Stimulated activated effector memory CD8-positive, alpha-beta T cell treated with anti-CD3 and anti-CD28 coated beads, Interleukin-12 subunit alpha, Interleukin-12 subunit beta, amount 100 ng/mL, for 72 hours (primary cell): ENCODE data around the gene LEMD2.

Experiments used
- ATAC-seq: fragments of 150-1000 bp; cut with Tn5 transposase; 2 replicates; pipeline ENCODE4 v1.10.0; 2021
- DNase-seq, 2 donors: peaks; one replicate each; pipeline ENCODE4 v3.0.0; 2021 to 2022; ENCODE audit warnings: low spot score in 2 of 2
- H3K27ac Mint-ChIP-seq: one replicate; pipeline ENCODE4 v1.8.0; 2022; ENCODE audit warnings: mild to moderate bottlenecking, mixed read lengths
- H3K36me3 Mint-ChIP-seq: one replicate; pipeline ENCODE4 v1.8.0; 2022; ENCODE audit warnings: mild to moderate bottlenecking, mixed read lengths
- H3K4me1 Mint-ChIP-seq: one replicate; pipeline ENCODE4 v1.8.0; 2022; ENCODE audit warnings: mixed read lengths
- H3K4me3 Mint-ChIP-seq: one replicate; pipeline ENCODE4 v1.8.0; 2022; ENCODE audit warnings: mild to moderate bottlenecking, mixed read lengths
- H3K9me3 Mint-ChIP-seq: one replicate; pipeline ENCODE4 v1.8.0; 2022; ENCODE audit warnings: mixed read lengths

The LEMD2 gene

GRCh38 chr6:33735216-33735615 lies 53.7 kb downstream of the LEMD2 start:
- Mint-ChIP-seq H3K4me1 (no peaks in the 10 kb centered on the region), H3K36me3 (no peaks in the 10 kb centered on the region), H3K4me3 (no peak overlapping the region)

GRCh38 chr6:33733709-33734007 lies 55.3 kb downstream of the LEMD2 start:
- H3K36me3 Mint-ChIP-seq: no peaks in the 10 kb centered on the region

More at GRCh38 chr6:33735216-33735615, 53.7 kb downstream of the LEMD2 start:
- DNase-seq (no peak), ATAC-seq (no peak)
- H3K27ac Mint-ChIP-seq: no peak overlapping the region
- no peaks in the 10 kb centered on the region for H3K9me3 Mint-ChIP-seq

GRCh38 chr6:33732817-33733708 lies 55.9 kb downstream of the LEMD2 start:
- ATAC-seq (no peak), DNase-seq (no peak)
- Mint-ChIP-seq H3K4me1 (no peaks in the 10 kb centered on the region), H3K36me3 (no peaks in the 10 kb centered on the region), H3K9me3 (no peaks in the 10 kb centered on the region), H3K4me3 (no peak overlapping the region), H3K27ac (peak overlapping the region; percentile 33)

More at GRCh38 chr6:33733709-33734007, 55.3 kb downstream of the LEMD2 start:
- H3K27ac Mint-ChIP-seq: no peak overlapping the region
- no peaks in the 10 kb centered on the region for H3K4me1 Mint-ChIP-seq
- ATAC-seq: no peak
- H3K4me3 Mint-ChIP-seq: no peak overlapping the region
- no peak for DNase-seq
- H3K9me3 Mint-ChIP-seq: no peaks in the 10 kb centered on the region

GRCh38 chr6:33732385-33732784 lies 56.5 kb downstream of the LEMD2 start:
- Mint-ChIP-seq H3K4me3 (no peak overlapping the region), H3K36me3 (no peaks in the 10 kb centered on the region), H3K27ac (no peak overlapping the region), H3K9me3 (no peaks in the 10 kb centered on the region), H3K4me1 (no peaks in the 10 kb centered on the region)
- DNase-seq: no peak
- no peak for ATAC-seq

GRCh38 chr6:33731751-33732282 lies 57.1 kb downstream of the LEMD2 start:
- Mint-ChIP-seq H3K27ac (peak overlapping the region; percentile 26), H3K36me3 (no peaks in the 10 kb centered on the region), H3K4me1 (no peaks in the 10 kb centered on the region), H3K9me3 (no peaks in the 10 kb centered on the region), H3K4me3 (no peak overlapping the region)
- ATAC-seq: no peak
- DNase-seq: no peak

GRCh38 chr6:33731035-33731434 lies 57.9 kb downstream of the LEMD2 start:
- Mint-ChIP-seq H3K4me1 (no peaks in the 10 kb centered on the region), H3K27ac (peak overlapping the region; percentile 26), H3K36me3 (no peaks in the 10 kb centered on the region), H3K4me3 (no peak overlapping the region), H3K9me3 (no peaks in the 10 kb centered on the region)
- ATAC-seq: no peak
- no peak for DNase-seq

- no peaks in the 10 kb centered on the region for H3K36me3 Mint-ChIP-seq
- no peak for ATAC-seq
- no peak overlapping the region for H3K4me3 Mint-ChIP-seq
- no peaks in the 10 kb centered on the region for H3K9me3 Mint-ChIP-seq
- DNase-seq: no peak
- H3K27ac Mint-ChIP-seq: peak overlapping the region; percentile 52
- no peaks in the 10 kb centered on the region for H3K4me1 Mint-ChIP-seq
Measured at GRCh38 chr6:33730611-33731010, 58.3 kb downstream of the LEMD2 start.

- H3K36me3 Mint-ChIP-seq: no peaks in the 10 kb centered on the region
- H3K27ac Mint-ChIP-seq: no peak overlapping the region
- no peak overlapping the region for H3K4me3 Mint-ChIP-seq
- no peak for ATAC-seq
- no peaks in the 10 kb centered on the region for H3K4me1 Mint-ChIP-seq
- H3K9me3 Mint-ChIP-seq: no peaks in the 10 kb centered on the region
- no peak for DNase-seq
Measured at GRCh38 chr6:33729059-33729458, 59.9 kb downstream of the LEMD2 start.

- DNase-seq: no peak
- H3K36me3 Mint-ChIP-seq: no peaks in the 10 kb centered on the region
- no peak overlapping the region for H3K27ac Mint-ChIP-seq
- no peaks in the 10 kb centered on the region for H3K4me1 Mint-ChIP-seq
- no peak overlapping the region for H3K4me3 Mint-ChIP-seq
- no peaks in the 10 kb centered on the region for H3K9me3 Mint-ChIP-seq
- ATAC-seq: no peak
Measured at GRCh38 chr6:33728438-33728837, 60.5 kb downstream of the LEMD2 start.

- ATAC-seq (no peak), DNase-seq (no peak)
- no peaks in the 10 kb centered on the region for H3K36me3 Mint-ChIP-seq
- H3K27ac Mint-ChIP-seq: no peak overlapping the region
- H3K4me3 Mint-ChIP-seq: no peak overlapping the region
- H3K9me3 Mint-ChIP-seq: no peaks in the 10 kb centered on the region
- H3K4me1 Mint-ChIP-seq: no peaks in the 10 kb centered on the region
Measured at GRCh38 chr6:33727932-33728331, 61.0 kb downstream of the LEMD2 start.

GRCh38 chr6:33727126-33727525 lies 61.8 kb downstream of the LEMD2 start:
- Mint-ChIP-seq H3K4me3 (no peak overlapping the region), H3K9me3 (no peaks in the 10 kb centered on the region), H3K27ac (no peak overlapping the region), H3K36me3 (no peaks in the 10 kb centered on the region), H3K4me1 (no peaks in the 10 kb centered on the region)
- DNase-seq: no peak
- no peak for ATAC-seq

GRCh38 chr6:33726696-33727095 lies 62.2 kb downstream of the LEMD2 start:
- no peak overlapping the region for H3K27ac Mint-ChIP-seq
- no peak for DNase-seq
- no peaks in the 10 kb centered on the region for H3K4me1 Mint-ChIP-seq
- no peaks in the 10 kb centered on the region for H3K9me3 Mint-ChIP-seq
- no peaks in the 10 kb centered on the region for H3K36me3 Mint-ChIP-seq
- H3K4me3 Mint-ChIP-seq: no peak overlapping the region
- ATAC-seq: no peak

- DNase-seq (no peak), ATAC-seq (no peak)
- H3K36me3 Mint-ChIP-seq: no peaks in the 10 kb centered on the region
- no peak overlapping the region for H3K27ac Mint-ChIP-seq
- H3K9me3 Mint-ChIP-seq: no peaks in the 10 kb centered on the region
- H3K4me3 Mint-ChIP-seq: no peak overlapping the region
- H3K4me1 Mint-ChIP-seq: no peaks in the 10 kb centered on the region
Measured at GRCh38 chr6:33725891-33726673, 62.8 kb downstream of the LEMD2 start.

GRCh38 chr6:33725222-33725621 lies 63.7 kb downstream of the LEMD2 start:
- H3K27ac Mint-ChIP-seq: no peak overlapping the region
- H3K9me3 Mint-ChIP-seq: no peaks in the 10 kb centered on the region
- H3K4me3 Mint-ChIP-seq: no peak overlapping the region
- H3K4me1 Mint-ChIP-seq: no peaks in the 10 kb centered on the region
- ATAC-seq (no peak), DNase-seq (no peak)
- no peaks in the 10 kb centered on the region for H3K36me3 Mint-ChIP-seq

GRCh38 chr6:33724102-33725023 lies 64.6 kb downstream of the LEMD2 start:
- DNase-seq (no peak), ATAC-seq (no peak)
- Mint-ChIP-seq H3K9me3 (no peaks in the 10 kb centered on the region), H3K4me1 (no peaks in the 10 kb centered on the region), H3K36me3 (no peaks in the 10 kb centered on the region), H3K27ac (no peak overlapping the region), H3K4me3 (no peak overlapping the region)
